Neural cell (in vitro differentiated cells): Measurements from ENCODE around the gene IMMP2L. TPM values are rescaled to one million over a fixed set of nuclear protein-coding genes. Genes with fewer than 3 reads are reported as not detected.

Experiments used
- H2AFZ ChIP-seq: fragments of 200-600, 300-800 bp; sonication (generic), shearing (Covaris generic); 2 replicates; pipeline ENCODE4 v1.6.0; 2014; ENCODE audit warnings: low read depth, mild to moderate bottlenecking, antibody characterized with exemption, low read length, moderate library complexity
- H3F3A ChIP-seq: fragments of 200-600 bp; shearing (Covaris generic); 2 replicates; pipeline ENCODE4 v1.6.1; 2016; ENCODE audit warnings: mild to moderate bottlenecking, moderate library complexity, mixed read lengths, antibody characterized with exemption, low read length; ENCODE audit not compliant: insufficient read depth, poor library complexity, severe bottlenecking
- H3K27ac ChIP-seq: fragments of 200-600, 300-800 bp; sonication (generic), shearing (Covaris generic); 2 replicates; pipeline ENCODE4 v1.5.1; 2014; ENCODE audit warnings: mild to moderate bottlenecking, low read length, moderate library complexity
- H3K27me3 ChIP-seq: fragments of 300-800, 200-600 bp; sonication (generic), shearing (Covaris generic); 2 replicates; pipeline ENCODE4 v1.6.0; 2014; ENCODE audit warnings: mild to moderate bottlenecking, low read depth, low read length, moderate library complexity; ENCODE audit not compliant: insufficient read depth
- H3K36me3 ChIP-seq: fragments of 300-800, 200-600 bp; sonication (generic), shearing (Covaris generic); 2 replicates; pipeline ENCODE4 v1.5.1; 2014; ENCODE audit warnings: mild to moderate bottlenecking, antibody characterized with exemption, low read length, moderate library complexity; ENCODE audit not compliant: insufficient read depth
- H3K4me2 ChIP-seq: fragments of 300-800, 200-600 bp; sonication (generic), shearing (Covaris generic); 2 replicates; pipeline ENCODE4 v1.6.0; 2014; ENCODE audit warnings: mild to moderate bottlenecking, low read length
- H3K4me3 ChIP-seq: fragments of 300-800, 200-600 bp; sonication (generic), shearing (Covaris generic); 2 replicates; pipeline ENCODE4 v1.5.1; 2014; ENCODE audit warnings: mild to moderate bottlenecking, low read length, moderate library complexity
- H3K79me2 ChIP-seq: fragments of 200-600 bp; shearing (Covaris generic); replicated peaks from 2 replicates; pipeline ENCODE4 v1.6.0; 2014; ENCODE audit warnings: mild to moderate bottlenecking, low read length, moderate library complexity; ENCODE audit not compliant: insufficient read depth
- H3K9ac ChIP-seq: fragments of 300-800, 200-600 bp; sonication (generic), shearing (Covaris generic); 2 replicates; pipeline ENCODE4 v1.6.1; 2016; ENCODE audit warnings: mild to moderate bottlenecking, low read length, mixed read lengths
- H3K9me2 ChIP-seq: fragments of 200-600 bp; shearing (Covaris generic); 2 replicates; pipeline ENCODE4 v1.6.1; 2016; ENCODE audit warnings: mild to moderate bottlenecking, low read length, mixed read lengths; ENCODE audit not compliant: insufficient read depth
- H3K9me3 ChIP-seq: fragments of 200-600, 300-800 bp; sonication (generic), shearing (Covaris generic); 2 replicates; pipeline ENCODE4 v1.6.1; 2016; ENCODE audit warnings: mild to moderate bottlenecking, mixed run types, low read length, moderate library complexity, mixed read lengths
- H4K20me1 ChIP-seq: fragments of 200-600 bp; shearing (Covaris generic); 2 replicates; pipeline ENCODE4 v1.6.1; 2016; ENCODE audit warnings: mild to moderate bottlenecking, mixed run types; ENCODE audit not compliant: insufficient read depth
- CTCF ChIP-seq: fragments of 450-650 bp; IDR thresholded peaks from 2 replicates; pipeline ENCODE4 v1.5.1; 2014; ENCODE audit warnings: antibody characterized with exemption, mild to moderate bottlenecking, moderate library complexity; ENCODE audit not compliant: poor library complexity, severe bottlenecking
- EP300 ChIP-seq: fragments of 450-650 bp; conservative IDR thresholded peaks from 2 replicates; pipeline ENCODE4 v1.6.1; 2014; ENCODE audit warnings: antibody characterized with exemption, mild to moderate bottlenecking, moderate library complexity; ENCODE audit not compliant: poor library complexity, severe bottlenecking
- EZH2 ChIP-seq: fragments of 200-600, 300-800 bp; shearing (Covaris generic), sonication (generic); IDR thresholded peaks from 2 replicates; pipeline ENCODE4 v1.6.1; 2014; ENCODE audit warnings: antibody characterized with exemption, low read length, borderline replicate concordance, mild to moderate bottlenecking; ENCODE audit not compliant: insufficient read depth, poor library complexity, severe bottlenecking
- MXI1 ChIP-seq: fragments of 450-650 bp; conservative IDR thresholded peaks from 2 replicates; pipeline ENCODE4 v1.6.1; 2014; ENCODE audit warnings: antibody characterized with exemption, mild to moderate bottlenecking; ENCODE audit not compliant: poor library complexity, severe bottlenecking
- POLR2AphosphoS5 ChIP-seq: IDR thresholded peaks from 2 replicates; pipeline ENCODE4 v1.6.1; 2012
- RAD21 ChIP-seq: fragments of 450-650 bp; conservative IDR thresholded peaks from 2 replicates; pipeline ENCODE4 v1.6.1; 2014; ENCODE audit warnings: antibody characterized with exemption, mild to moderate bottlenecking, moderate library complexity
- SMC3 ChIP-seq: fragments of 450-650 bp; conservative IDR thresholded peaks from 2 replicates; pipeline ENCODE4 v1.6.1; 2014; ENCODE audit warnings: antibody characterized with exemption, mild to moderate bottlenecking, moderate library complexity; ENCODE audit not compliant: poor library complexity
- TAF1 ChIP-seq: IDR thresholded peaks from 2 replicates; pipeline ENCODE4 v1.6.1; 2012; ENCODE audit warnings: low read depth
- polyA plus RNA-seq: library from polyadenylated mRNA; depleted of rRNA; stranded (reverse); fragments of >200 nt; gene quantifications from 2 replicates; pipeline ENCODE4 v1.2.3, GENCODE V29; 2014
- TF ChIP-seq, protein P1 (sequence below): IDR thresholded peaks from 2 replicates; pipeline ENCODE4 v1.6.1; 2012; ENCODE audit warnings: borderline replicate concordance

IMMP2L gene
- polyA plus RNA-seq, 1 donor from 2014 or later: 9.7 TPM

- Histone ChIP-seq H3K4me2 (peak overlapping the region; percentile 12), H4K20me1 (no peaks in the 10 kb centered on the region), H3K79me2 (no peaks in the 10 kb centered on the region), H3K9me3 (no peaks in the 10 kb centered on the region), H2AFZ (no peak overlapping the region), H3K27me3 (no peaks in the 10 kb centered on the region), H3K36me3 (no peaks in the 10 kb centered on the region), H3F3A (peaks cover 8% of the 10 kb centered on the region), H3K27ac (peak overlapping the region; percentile 42), H3K4me3 (peak overlapping the region; percentile 27), H3K9me2 (no peaks in the 10 kb centered on the region), H3K9ac (no peak overlapping the region)
- TF ChIP-seq, protein P1, sequence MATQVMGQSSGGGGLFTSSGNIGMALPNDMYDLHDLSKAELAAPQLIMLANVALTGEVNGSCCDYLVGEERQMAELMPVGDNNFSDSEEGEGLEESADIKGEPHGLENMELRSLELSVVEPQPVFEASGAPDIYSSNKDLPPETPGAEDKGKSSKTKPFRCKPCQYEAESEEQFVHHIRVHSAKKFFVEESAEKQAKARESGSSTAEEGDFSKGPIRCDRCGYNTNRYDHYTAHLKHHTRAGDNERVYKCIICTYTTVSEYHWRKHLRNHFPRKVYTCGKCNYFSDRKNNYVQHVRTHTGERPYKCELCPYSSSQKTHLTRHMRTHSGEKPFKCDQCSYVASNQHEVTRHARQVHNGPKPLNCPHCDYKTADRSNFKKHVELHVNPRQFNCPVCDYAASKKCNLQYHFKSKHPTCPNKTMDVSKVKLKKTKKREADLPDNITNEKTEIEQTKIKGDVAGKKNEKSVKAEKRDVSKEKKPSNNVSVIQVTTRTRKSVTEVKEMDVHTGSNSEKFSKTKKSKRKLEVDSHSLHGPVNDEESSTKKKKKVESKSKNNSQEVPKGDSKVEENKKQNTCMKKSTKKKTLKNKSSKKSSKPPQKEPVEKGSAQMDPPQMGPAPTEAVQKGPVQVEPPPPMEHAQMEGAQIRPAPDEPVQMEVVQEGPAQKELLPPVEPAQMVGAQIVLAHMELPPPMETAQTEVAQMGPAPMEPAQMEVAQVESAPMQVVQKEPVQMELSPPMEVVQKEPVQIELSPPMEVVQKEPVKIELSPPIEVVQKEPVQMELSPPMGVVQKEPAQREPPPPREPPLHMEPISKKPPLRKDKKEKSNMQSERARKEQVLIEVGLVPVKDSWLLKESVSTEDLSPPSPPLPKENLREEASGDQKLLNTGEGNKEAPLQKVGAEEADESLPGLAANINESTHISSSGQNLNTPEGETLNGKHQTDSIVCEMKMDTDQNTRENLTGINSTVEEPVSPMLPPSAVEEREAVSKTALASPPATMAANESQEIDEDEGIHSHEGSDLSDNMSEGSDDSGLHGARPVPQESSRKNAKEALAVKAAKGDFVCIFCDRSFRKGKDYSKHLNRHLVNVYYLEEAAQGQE: no peak
- TF ChIP-seq RAD21 (peak; percentile 12), POLR2AphosphoS5 (peak; percentile 46), SMC3 (no peak), TAF1 (no peak), EP300 (peak; percentile 85), EZH2 (no peak), CTCF (no peak), MXI1 (no peak)
Observed at GRCh38 chr7:110929480-110930249, 632.6 kb downstream of the IMMP2L start.

- Histone ChIP-seq H3K4me2 (no peak overlapping the region), H3F3A (no peaks in the 10 kb centered on the region), H3K9me3 (no peaks in the 10 kb centered on the region), H3K4me3 (no peak overlapping the region), H3K36me3 (no peaks in the 10 kb centered on the region), H3K9ac (no peak overlapping the region), H3K9me2 (no peaks in the 10 kb centered on the region), H2AFZ (no peak overlapping the region), H4K20me1 (no peaks in the 10 kb centered on the region), H3K27me3 (no peaks in the 10 kb centered on the region), H3K79me2 (no peaks in the 10 kb centered on the region), H3K27ac (no peak overlapping the region)
- TF ChIP-seq CTCF: no peak
- no peak for TF ChIP-seq MXI1
- TF ChIP-seq EP300: no peak
- TF ChIP-seq, protein P1: no peak
Observed at GRCh38 chr7:110922906-110923305, 639.4 kb downstream of the IMMP2L start.
